HepG2 (cell line): ENCODE measurements around the gene TNFSF13B. TPM values are rescaled to one million over a fixed set of nuclear protein-coding genes. Genes with fewer than 3 reads are reported as not detected.

Experiments used
- ATAC-seq: fragments of 200-7000 bp; cut with Tn5 transposase; 3 replicates; pipeline ENCODE4 v1.9.1; 2020; ENCODE audit warnings: mild to moderate bottlenecking, moderate library complexity
- BruUV-seq: library from RNA; stranded (reverse); fragments of 400-500 nt; replicated peaks from 2 replicates; lab custom pipeline; 2021; lab: Mats Ljungman, UMichigan
- CTCF ChIA-PET: fragments of 300-600 bp; formaldehyde crosslinking; extraction: SDS; loops from one replicate; lab custom pipeline; 2021; ENCODE audit warnings: low total read pairs, inconsistent platforms, low intra/inter-chr PET ratio; lab: Yijun Ruan, JAX
- POLR2A ChIA-PET: fragments of 350-600 bp; sonication (Branson Sonifier 250); formaldehyde crosslinking; loops from one replicate; lab custom pipeline; 2020; ENCODE audit warnings: antibody characterized with exemption, inconsistent platforms; lab: Yijun Ruan, JAX
- DNase-seq: peaks from one replicate; pipeline ENCODE4 v3.0.0-alpha.2; 2015; ENCODE audit warnings: low spot score
- FAIRE-seq: peaks from 3 replicates; lab custom pipeline; 2011; peaks lifted over from hg19 to GRCh38; lab: Jason Lieb, UNC
- H2AFZ ChIP-seq: one replicate; pipeline ENCODE4 v1.6.1; 2011; ENCODE audit warnings: low read length, inconsistent platforms
- H3K27ac ChIP-seq: fragments of 300-600 bp; 3 replicates; pipeline ENCODE4 v1.8.0; 2011; ENCODE audit warnings: mixed run types, mild to moderate bottlenecking, mixed read lengths, low read length, inconsistent platforms; ENCODE audit not compliant: insufficient read depth; ENCODE audit errors: extremely low read length
- H3K27me3 ChIP-seq, 2 experiments: fragments of 200-600 bp in 1 of 2; 2 replicates in 1 of 2; 3 replicates in 1 of 2; pipeline versions ENCODE4 v1.6.0 to v1.8.0; 2011; ENCODE audit warnings: low read length in 2 of 2, mild to moderate bottlenecking in 2 of 2, moderate library complexity in 2 of 2, inconsistent platforms in 1 of 2; ENCODE audit not compliant: insufficient read depth in 2 of 2, control insufficient read depth in 1 of 2
- H3K36me3 ChIP-seq, 2 experiments: fragments of 200-600 bp in 1 of 2; replicated peaks in 1 of 2; 2 replicates in 1 of 2; 3 replicates in 1 of 2; pipeline versions ENCODE4 v1.5.1 to v1.8.0; 2011; ENCODE audit warnings: low read length in 2 of 2, inconsistent platforms in 1 of 2; ENCODE audit not compliant: insufficient read depth in 2 of 2, control insufficient read depth in 1 of 2
- H3K4me1 ChIP-seq: 2 replicates; pipeline ENCODE4 v1.5.1; 2012; ENCODE audit warnings: low read length, inconsistent platforms; ENCODE audit not compliant: insufficient read depth
- H3K4me2 ChIP-seq: 2 replicates; pipeline ENCODE4 v1.6.0; 2011; ENCODE audit warnings: low read depth, low read length, inconsistent platforms
- H3K4me3 ChIP-seq, 3 experiments: fragments of 200-600 bp in 1 of 3; sonication (generic), shearing (Covaris generic) in 1 of 3; replicated peaks in 1 of 3; 2 replicates each; pipeline ENCODE4 v1.5.1; 2011 to 2016; ENCODE audit warnings: low read length in 3 of 3, inconsistent platforms in 2 of 3, low read depth in 2 of 3, mild to moderate bottlenecking in 2 of 3, control low read depth in 1 of 3, mixed read lengths in 1 of 3; ENCODE audit not compliant: insufficient read depth in 1 of 3
- H3K79me2 ChIP-seq: one replicate; pipeline ENCODE4 v1.6.1; 2011; ENCODE audit warnings: low read length, inconsistent platforms; ENCODE audit not compliant: insufficient read depth
- H3K9ac ChIP-seq: 2 replicates; pipeline ENCODE4 v1.6.0; 2011; ENCODE audit warnings: mild to moderate bottlenecking, low read depth, low read length, inconsistent platforms; ENCODE audit not compliant: insufficient read depth
- H3K9me3 ChIP-seq: 2 replicates; pipeline ENCODE4 v1.5.1; 2012; ENCODE audit warnings: mild to moderate bottlenecking, low read length
- H4K20me1 ChIP-seq: 2 replicates; pipeline ENCODE4 v1.6.0; 2011; ENCODE audit warnings: inconsistent platforms, mild to moderate bottlenecking, low read length, moderate library complexity; ENCODE audit not compliant: insufficient read depth
- HES4 ChIP-seq: sonication (generic); formaldehyde crosslinking; IDR thresholded peaks from 2 replicates; pipeline ENCODE4 v1.9.0; 2021; ENCODE audit warnings: mild to moderate bottlenecking, missing genetic modification reagents, borderline replicate concordance
- LCORL ChIP-seq, 2 experiments: fragments of 450-650 bp in 1 of 2; sonication (generic) in 1 of 2; formaldehyde crosslinking in 1 of 2; IDR thresholded peaks; 2 replicates each; pipeline versions ENCODE4 v1.5.0 to v1.6.1; 2017 to 2020; ENCODE audit warnings: antibody characterized with exemption in 1 of 2, missing genetic modification reagents in 1 of 2
- MIER3 ChIP-seq: IDR thresholded peaks from 2 replicates; pipeline ENCODE4 v1.6.1; 2016; ENCODE audit warnings: missing compliant biosample characterization, borderline replicate concordance
- TOE1 ChIP-seq: sonication (generic); formaldehyde crosslinking; IDR thresholded peaks from 2 replicates; pipeline ENCODE4 v1.4.0; 2020; ENCODE audit warnings: mild to moderate bottlenecking, missing genetic modification reagents
- XRCC5 ChIP-seq: fragments of 200-400 bp; formaldehyde crosslinking; optimal IDR thresholded peaks from 2 replicates; pipeline ENCODE3; 2017; ENCODE audit warnings: mild to moderate bottlenecking, low read length
- ZKSCAN1 ChIP-seq: fragments of 150-350 bp; IDR thresholded peaks from 2 replicates; pipeline ENCODE4 v1.6.1; 2014; ENCODE audit warnings: low read length
- ZNF256 ChIP-seq: sonication (generic); formaldehyde crosslinking; conservative IDR thresholded peaks from 2 replicates; pipeline ENCODE4 v1.4.0; 2020; ENCODE audit warnings: missing genetic modification reagents
- ZNF44 ChIP-seq: sonication (generic); formaldehyde crosslinking; IDR thresholded peaks from 2 replicates; pipeline ENCODE4 v1.5.1; 2020; ENCODE audit warnings: mild to moderate bottlenecking, missing genetic modification reagents
- ZNF484 ChIP-seq: sonication (generic); formaldehyde crosslinking; IDR thresholded peaks from 2 replicates; pipeline ENCODE4 v1.5.1; 2020; ENCODE audit warnings: mild to moderate bottlenecking, low read depth, missing genetic modification reagents, borderline replicate concordance
- ZNF780A ChIP-seq: sonication (generic); formaldehyde crosslinking; IDR thresholded peaks from 2 replicates; pipeline ENCODE4 v1.8.0; 2022; ENCODE audit warnings: mild to moderate bottlenecking, missing genetic modification reagents, moderate library complexity
- WGBS: methylation state at CpG from one replicate; pipeline ENCODE4 v1.1.6; 2017; ENCODE audit warnings: low lambda C conversion rate; 5-methylcytosine and 5-hydroxymethylcytosine counted together
- in situ Hi-C: cut with HindIII; loops from 2 replicates; pipeline ENCODE4 v1.10.0; 2017; ENCODE audit warnings: low pct_unique_long_range_greater_than_20kb; ENCODE audit not compliant: extremely low pct_ligation_motif_present
- intact Hi-C: fragments of 100-400 bp; cut with micrococcal nuclease; formaldehyde crosslinking; loops from one replicate; pipeline ENCODE4 v1.10.0; 2022; ENCODE audit not compliant: unreplicated experiment
- polyA plus RNA-seq, 8 experiments: library from polyadenylated mRNA; depleted of rRNA in 3 of 8; stranded (reverse) in 7 of 8; unstranded in 1 of 8; fragments of >200 nt; fragmentation: Illumina TruSeq in 4 of 8; extraction: Trizol in 4 of 8; gene quantifications; 2 replicates each; pipeline versions ENCODE4 v1.2.1 to v1.2.3, GENCODE V29; 2011 to 2016; ENCODE audit warnings: low read depth in 4 of 8, missing spikeins in 1 of 8, mixed read lengths in 1 of 8; ENCODE audit not compliant: insufficient read depth in 1 of 8
- total RNA-seq, 5 experiments: library from RNA; depleted of rRNA; stranded (reverse); fragments of >200 nt; fragmentation: Illumina TruSeq; extraction: Trizol; gene quantifications; 2 replicates each; pipeline ENCODE4 v1.2.3, GENCODE V29; 2016; ENCODE audit warnings: low read depth in 1 of 5
- TF ChIP-seq, protein P1 (sequence below): sonication (generic); formaldehyde crosslinking; IDR thresholded peaks from 2 replicates; pipeline ENCODE4 v1.4.0; 2020; ENCODE audit warnings: missing genetic modification reagents, borderline replicate concordance
- TF ChIP-seq, protein P2 (sequence below): sonication (generic); formaldehyde crosslinking; IDR thresholded peaks from 2 replicates; pipeline ENCODE4 v1.5.1; 2020; ENCODE audit warnings: mild to moderate bottlenecking, missing genetic modification reagents
- TF ChIP-seq, protein P3 (sequence below): sonication (generic); formaldehyde crosslinking; conservative IDR thresholded peaks from 2 replicates; pipeline ENCODE4 v1.8.0; 2022; ENCODE audit warnings: mild to moderate bottlenecking, moderate library complexity, missing genetic modification reagents
- TF ChIP-seq, protein P4 (sequence below): sonication (generic); formaldehyde crosslinking; IDR thresholded peaks from 2 replicates; pipeline ENCODE4 v1.4.0; 2020; ENCODE audit warnings: mild to moderate bottlenecking, missing genetic modification reagents

Gene TNFSF13B
- total and polyA plus RNA-seq, 2 of the 13 experiments (the other 11 are each of a cell fraction or from before 2014, with no cell fraction given): 0.13 to 0.20 TPM

DNA sequence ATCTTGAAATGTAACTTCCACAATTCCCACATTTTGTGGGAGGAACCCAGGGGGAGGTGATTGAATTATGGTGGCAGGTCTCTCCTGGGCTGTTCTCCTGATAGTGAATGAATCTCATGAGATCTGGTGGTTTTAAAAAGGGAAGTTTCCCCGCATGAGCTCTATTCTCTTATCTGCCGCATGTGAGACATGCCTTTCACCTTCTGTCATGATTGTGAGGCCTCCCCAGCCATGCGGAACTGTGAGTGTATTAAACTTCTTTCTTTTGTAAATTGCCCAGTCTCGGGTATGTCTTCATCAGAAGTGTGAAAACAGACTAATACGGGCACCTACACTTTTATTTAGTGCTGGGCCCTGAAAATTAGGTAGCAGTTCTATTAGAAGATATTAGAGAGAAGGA is 45.8 kb downstream of the TNFSF13B start:
- ATAC-seq (no peak), FAIRE-seq (no peak), DNase-seq (no peak)
- no peaks in the 10 kb centered on the region for H3K9me3 ChIP-seq
- in situ Hi-C loops: no loop called here
- H3K36me3 ChIP-seq: no peaks in the 10 kb centered on the region
- WGBS: 10% methylated on average over 5 of the region's 5 CpGs
- TF ChIP-seq ZNF484 (CRISPR knock-in tag): no peak
- TF ChIP-seq ZNF256: no peak
- TF ChIP-seq, protein P1, sequence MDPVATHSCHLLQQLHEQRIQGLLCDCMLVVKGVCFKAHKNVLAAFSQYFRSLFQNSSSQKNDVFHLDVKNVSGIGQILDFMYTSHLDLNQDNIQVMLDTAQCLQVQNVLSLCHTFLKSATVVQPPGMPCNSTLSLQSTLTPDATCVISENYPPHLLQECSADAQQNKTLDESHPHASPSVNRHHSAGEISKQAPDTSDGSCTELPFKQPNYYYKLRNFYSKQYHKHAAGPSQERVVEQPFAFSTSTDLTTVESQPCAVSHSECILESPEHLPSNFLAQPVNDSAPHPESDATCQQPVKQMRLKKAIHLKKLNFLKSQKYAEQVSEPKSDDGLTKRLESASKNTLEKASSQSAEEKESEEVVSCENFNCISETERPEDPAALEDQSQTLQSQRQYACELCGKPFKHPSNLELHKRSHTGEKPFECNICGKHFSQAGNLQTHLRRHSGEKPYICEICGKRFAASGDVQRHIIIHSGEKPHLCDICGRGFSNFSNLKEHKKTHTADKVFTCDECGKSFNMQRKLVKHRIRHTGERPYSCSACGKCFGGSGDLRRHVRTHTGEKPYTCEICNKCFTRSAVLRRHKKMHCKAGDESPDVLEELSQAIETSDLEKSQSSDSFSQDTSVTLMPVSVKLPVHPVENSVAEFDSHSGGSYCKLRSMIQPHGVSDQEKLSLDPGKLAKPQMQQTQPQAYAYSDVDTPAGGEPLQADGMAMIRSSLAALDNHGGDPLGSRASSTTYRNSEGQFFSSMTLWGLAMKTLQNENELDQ (CRISPR knock-in tag): no peak
- TF ChIP-seq, protein P2, sequence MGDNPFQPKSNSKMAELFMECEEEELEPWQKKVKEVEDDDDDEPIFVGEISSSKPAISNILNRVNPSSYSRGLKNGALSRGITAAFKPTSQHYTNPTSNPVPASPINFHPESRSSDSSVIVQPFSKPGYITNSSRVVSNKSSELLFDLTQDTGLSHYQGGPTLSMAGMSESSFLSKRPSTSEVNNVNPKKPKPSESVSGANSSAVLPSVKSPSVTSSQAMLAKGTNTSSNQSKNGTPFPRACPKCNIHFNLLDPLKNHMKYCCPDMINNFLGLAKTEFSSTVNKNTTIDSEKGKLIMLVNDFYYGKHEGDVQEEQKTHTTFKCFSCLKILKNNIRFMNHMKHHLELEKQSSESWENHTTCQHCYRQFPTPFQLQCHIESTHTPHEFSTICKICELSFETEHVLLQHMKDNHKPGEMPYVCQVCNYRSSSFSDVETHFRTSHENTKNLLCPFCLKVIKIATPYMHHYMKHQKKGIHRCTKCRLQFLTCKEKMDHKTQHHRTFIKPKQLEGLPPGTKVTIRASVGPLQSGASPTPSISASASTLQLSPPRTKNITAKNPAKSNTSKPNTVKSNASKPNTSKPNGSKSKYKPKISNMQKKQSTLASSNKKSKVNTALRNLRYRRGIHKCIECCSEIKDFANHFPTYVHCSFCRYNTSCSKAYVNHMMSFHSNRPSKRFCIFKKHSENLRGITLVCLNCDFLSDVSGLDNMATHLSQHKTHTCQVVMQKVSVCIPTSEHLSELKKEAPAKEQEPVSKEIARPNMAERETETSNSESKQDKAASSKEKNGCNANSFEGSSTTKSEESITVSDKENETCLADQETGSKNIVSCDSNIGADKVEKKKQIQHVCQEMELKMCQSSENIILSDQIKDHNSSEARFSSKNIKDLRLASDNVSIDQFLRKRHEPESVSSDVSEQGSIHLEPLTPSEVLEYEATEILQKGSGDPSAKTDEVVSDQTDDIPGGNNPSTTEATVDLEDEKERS: no peak
- no peak for TF ChIP-seq ZNF44
- TF ChIP-seq XRCC5: no peak
- TF ChIP-seq LCORL (IDR thresholded peaks at IDR 0.05): no peak
- no peak for TF ChIP-seq LCORL (CRISPR knock-in tag; IDR thresholded peaks at IDR 0.05)
- TF ChIP-seq, protein P3, sequence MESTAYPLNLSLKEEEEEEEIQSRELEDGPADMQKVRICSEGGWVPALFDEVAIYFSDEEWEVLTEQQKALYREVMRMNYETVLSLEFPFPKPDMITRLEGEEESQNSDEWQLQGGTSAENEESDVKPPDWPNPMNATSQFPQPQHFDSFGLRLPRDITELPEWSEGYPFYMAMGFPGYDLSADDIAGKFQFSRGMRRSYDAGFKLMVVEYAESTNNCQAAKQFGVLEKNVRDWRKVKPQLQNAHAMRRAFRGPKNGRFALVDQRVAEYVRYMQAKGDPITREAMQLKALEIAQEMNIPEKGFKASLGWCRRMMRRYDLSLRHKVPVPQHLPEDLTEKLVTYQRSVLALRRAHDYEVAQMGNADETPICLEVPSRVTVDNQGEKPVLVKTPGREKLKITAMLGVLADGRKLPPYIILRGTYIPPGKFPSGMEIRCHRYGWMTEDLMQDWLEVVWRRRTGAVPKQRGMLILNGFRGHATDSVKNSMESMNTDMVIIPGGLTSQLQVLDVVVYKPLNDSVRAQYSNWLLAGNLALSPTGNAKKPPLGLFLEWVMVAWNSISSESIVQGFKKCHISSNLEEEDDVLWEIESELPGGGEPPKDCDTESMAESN (CRISPR knock-in tag): no peak
- TF ChIP-seq HES4 (CRISPR knock-in tag): no peak
- TF ChIP-seq ZNF780A (CRISPR knock-in tag): no peak
- TF ChIP-seq TOE1 (CRISPR knock-in tag): no peak
- TF ChIP-seq MIER3 (CRISPR knock-in tag): no peak
- TF ChIP-seq ZKSCAN1: no peak
- TF ChIP-seq, protein P4, sequence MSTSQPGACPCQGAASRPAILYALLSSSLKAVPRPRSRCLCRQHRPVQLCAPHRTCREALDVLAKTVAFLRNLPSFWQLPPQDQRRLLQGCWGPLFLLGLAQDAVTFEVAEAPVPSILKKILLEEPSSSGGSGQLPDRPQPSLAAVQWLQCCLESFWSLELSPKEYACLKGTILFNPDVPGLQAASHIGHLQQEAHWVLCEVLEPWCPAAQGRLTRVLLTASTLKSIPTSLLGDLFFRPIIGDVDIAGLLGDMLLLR (CRISPR knock-in tag): no peak
- TF ChIP-seq, all 625 proteins: peak for 0
- no peaks in the 10 kb centered on the region for H3K4me1 ChIP-seq
- intact Hi-C loops: no loop called here
- no peaks in the 10 kb centered on the region for H4K20me1 ChIP-seq
- no peaks in the 10 kb centered on the region for H3K27me3 ChIP-seq
- no peaks in the 10 kb centered on the region for H3K79me2 ChIP-seq
- no peak overlapping the region for H3K27ac ChIP-seq
- no peak overlapping the region for H3K4me3 ChIP-seq
- no peak overlapping the region for H2AFZ ChIP-seq
- H3K4me2 ChIP-seq: no peak overlapping the region
- H3K9ac ChIP-seq: no peak overlapping the region
- ChIA-PET CTCF (no interaction called here), POLR2A (no interaction called here)
- no TSS peak for BruUV-seq
